GM06990 (cell line): ENCODE results near the gene PHETA1.

ENCODE experiments used
- DNase-seq: peaks from one replicate; pipeline ENCODE4 v3.0.0-alpha.2; 2011; ENCODE audit not compliant: insufficient read length; ENCODE audit errors: extremely low read depth
- H3K27me3 ChIP-seq: replicated peaks from 2 replicates; pipeline ENCODE4 v1.6.0; 2011; ENCODE audit warnings: low read length; ENCODE audit not compliant: control insufficient read depth, insufficient read depth
- H3K36me3 ChIP-seq: 2 replicates; pipeline ENCODE4 v1.5.1; 2011; ENCODE audit warnings: low read length; ENCODE audit not compliant: control insufficient read depth, insufficient read depth
- H3K4me3 ChIP-seq: replicated peaks from 2 replicates; pipeline ENCODE4 v1.5.1; 2011; ENCODE audit warnings: low read depth, mild to moderate bottlenecking, control low read depth, low read length
- CTCF ChIP-seq: IDR thresholded peaks from 2 replicates; pipeline ENCODE4 v1.5.1; 2011; ENCODE audit warnings: low read length, control low read depth, mild to moderate bottlenecking, inconsistent platforms; ENCODE audit not compliant: insufficient read depth, poor library complexity, severe bottlenecking

The PHETA1 gene

GRCh38 chr12:111334393-111334915 is 34.4 kb downstream of the PHETA1 start:
- Histone ChIP-seq H3K36me3 (no peaks in the 10 kb centered on the region), H3K27me3 (peaks cover under 1% of the 10 kb centered on the region; the same call in 1 of the 2 replicates), H3K4me3 (no peak overlapping the region)
- no peak for DNase-seq
- TF ChIP-seq CTCF, result no peak

- DNase-seq, result no peak
- Histone ChIP-seq H3K4me3 (no peak overlapping the region), H3K27me3 (peaks cover 2% of the 10 kb centered on the region; the same call in 1 of the 2 replicates), H3K36me3 (no peaks in the 10 kb centered on the region)
- peak; percentile 46 for TF ChIP-seq CTCF
These were observed 37.8 kb downstream of the PHETA1 start for GRCh38 chr12:111330800-111331752.

GRCh38 chr12:111328138-111328537 is 40.8 kb downstream of the PHETA1 start:
- no peaks in the 10 kb centered on the region for H3K36me3 ChIP-seq
- TF ChIP-seq CTCF, result no peak
- 0 out of 2 replicates have a peak, but pooled peaks cover 2% of the 10 kb centered on the region for H3K27me3 ChIP-seq
- DNase-seq, result no peak
- no peak overlapping the region for H3K4me3 ChIP-seq

- H3K36me3 ChIP-seq, result no peaks in the 10 kb centered on the region
- H3K27me3 ChIP-seq, result 0 out of 2 replicates have a peak, but pooled peaks cover 2% of the 10 kb centered on the region
- H3K4me3 ChIP-seq, result no peak overlapping the region
- TF ChIP-seq CTCF, result no peak
- DNase-seq, result no peak
These were observed 41.4 kb downstream of the PHETA1 start for GRCh38 chr12:111327474-111327873.

- DNase-seq, result no peak
- H3K4me3 ChIP-seq, result no peak overlapping the region
- H3K27me3 ChIP-seq, result no peaks in the 10 kb centered on the region
- H3K36me3 ChIP-seq, result no peaks in the 10 kb centered on the region
- TF ChIP-seq CTCF, result no peak
These were observed 46.3 kb downstream of the PHETA1 start for GRCh38 chr12:111322336-111323250.
